GM23248 (cell line): ENCODE results near the gene MAP3K12.

Source experiments
- EZH2 ChIP-seq: fragments of 200-600 bp; sonication (generic); IDR thresholded peaks from 2 replicates; pipeline ENCODE4 v1.6.1; 2018; ENCODE audit warnings: antibody characterized with exemption, mild to moderate bottlenecking; ENCODE audit not compliant: insufficient read depth, poor library complexity, severe bottlenecking
- EZH2phosphoT487 ChIP-seq: fragments of 200-600 bp; sonication (generic); IDR thresholded peaks from 2 replicates; pipeline ENCODE4 v1.6.1; 2018; ENCODE audit warnings: antibody characterized with exemption, moderate library complexity, mild to moderate bottlenecking, low read depth; ENCODE audit not compliant: insufficient read depth

GRCh38 chr12:53451661-53452158 is 47.5 kb downstream of the MAP3K12 start, which contains the start of gene PCBP2:
- TF ChIP-seq EZH2, result no peak
- TF ChIP-seq EZH2phosphoT487, result no peak
